Sigmoid colon (tissue), 7 donors: Measurements from ENCODE around the gene GRB14. TPM values are rescaled to one million over a fixed set of nuclear protein-coding genes. Genes with fewer than 3 reads are reported as not detected.

ENCODE experiments used
- DNase-seq: peaks from one replicate; pipeline ENCODE4 v3.0.0-alpha.2; 2019
- H3K27ac ChIP-seq, 4 donors: fragments of 200-600 bp; sonication (generic); one replicate each; pipeline ENCODE4 v1.5.1; 2016 to 2019; ENCODE audit warnings: mild to moderate bottlenecking in 1 of 4
- H3K27me3 ChIP-seq, 3 donors: fragments of 200-600 bp; sonication (generic); one replicate each; pipeline ENCODE4 v1.5.1; 2019; ENCODE audit warnings: mild to moderate bottlenecking in 1 of 3
- H3K36me3 ChIP-seq, 4 donors: fragments of 200-600 bp; sonication (generic); one replicate each; pipeline ENCODE4 v1.5.1; 2016 to 2019
- H3K4me1 ChIP-seq, 4 donors: fragments of 200-600 bp; sonication (generic); one replicate each; pipeline ENCODE4 v1.5.1; 2017 to 2019
- H3K4me3 ChIP-seq, 4 donors: fragments of 200-600 bp; sonication (generic); one replicate each; pipeline ENCODE4 v1.5.1; 2017 to 2019; ENCODE audit warnings: mild to moderate bottlenecking in 2 of 4, moderate library complexity in 1 of 4
- H3K9me3 ChIP-seq, 4 donors: fragments of 200-600 bp in 3 of 4; sonication (generic) in 3 of 4; one replicate each; pipeline versions ENCODE4 v1.5.1 to v1.6.1; 2013 to 2019
- EP300 ChIP-seq, 4 donors: sonication (generic); formaldehyde crosslinking; IDR thresholded peaks; one replicate each; pipeline ENCODE4 v1.6.1; 2017; ENCODE audit warnings: antibody characterized with exemption in 4 of 4
- POLR2A ChIP-seq, 2 donors: fragments of 450-650 bp; IDR thresholded peaks; one replicate each; pipeline ENCODE4 v1.6.1; 2016; ENCODE audit warnings: antibody characterized with exemption in 2 of 2, mild to moderate bottlenecking in 2 of 2, moderate library complexity in 2 of 2
- POLR2AphosphoS5 ChIP-seq, 4 donors: sonication (generic); formaldehyde crosslinking; IDR thresholded peaks; one replicate each; pipeline ENCODE4 v1.6.1; 2017; ENCODE audit warnings: antibody characterized with exemption in 4 of 4
- WGBS, 2 donors: extraction: QIAGEN DNeasy Blood & Tissue Kit; methylation state at CpG; one replicate each; pipeline ENCODE4 v1.1.7; 2013; 5-methylcytosine and 5-hydroxymethylcytosine counted together
- intact Hi-C: fragments of 100-400 bp; cut with DNase I; formaldehyde crosslinking; loops from one replicate; pipeline ENCODE4 v1.15.1; 2023
- polyA plus RNA-seq, 3 donors: library from polyadenylated mRNA; stranded (reverse); fragments of 200-250 nt; gene quantifications; one replicate each; pipeline ENCODE4 v1.2.3, GENCODE V29; 2013
- total RNA-seq, 4 donors: library from RNA; depleted of rRNA; stranded (reverse); fragments of >200 nt; gene quantifications; one replicate each; pipeline ENCODE4 v1.1.0, GENCODE V29; 2016
- TF ChIP-seq, protein P1 (sequence below), 4 experiments: fragments of 450-650 bp in 3 of 4; fragments of 200-600 bp in 1 of 4; IDR thresholded peaks; one replicate each; pipeline ENCODE4 v1.5.1; 2016 to 2019; ENCODE audit warnings: antibody characterized with exemption in 4 of 4, mild to moderate bottlenecking in 3 of 4, moderate library complexity in 2 of 4
- donor health status: healthy with polysubstance abuse.
- donor health status: Bipolar disorder and iron deficiency.
- donor health status: healthy.

GRB14 gene
- total and polyA plus RNA-seq, 7 donors, result 0.46 to 19.8 (median 12.5) TPM

- WGBS, 2 donors, result 68 to 93% methylated on average over 4 of the region's 4 CpGs
- no peak overlapping the region for H3K4me3 ChIP-seq
- H3K27ac ChIP-seq, result peak overlapping the region in 3 of 4 donors; percentile 20 to 70 (median 59)
- peaks cover 0 to 17% (median 16%) of the 10 kb centered on the region in 4 donors for H3K4me1 ChIP-seq
- H3K36me3 ChIP-seq, result no peaks in the 10 kb centered on the region
- no peaks in the 10 kb centered on the region for H3K27me3 ChIP-seq
- no peak for DNase-seq
- intact Hi-C loops, result loop anchor here (10.0 kb wide), 1 partner anchor 279 kb away; the partner anchor contains the start of gene COBLL1
- H3K9me3 ChIP-seq, result no peaks in the 10 kb centered on the region
- TF ChIP-seq, protein P1, sequence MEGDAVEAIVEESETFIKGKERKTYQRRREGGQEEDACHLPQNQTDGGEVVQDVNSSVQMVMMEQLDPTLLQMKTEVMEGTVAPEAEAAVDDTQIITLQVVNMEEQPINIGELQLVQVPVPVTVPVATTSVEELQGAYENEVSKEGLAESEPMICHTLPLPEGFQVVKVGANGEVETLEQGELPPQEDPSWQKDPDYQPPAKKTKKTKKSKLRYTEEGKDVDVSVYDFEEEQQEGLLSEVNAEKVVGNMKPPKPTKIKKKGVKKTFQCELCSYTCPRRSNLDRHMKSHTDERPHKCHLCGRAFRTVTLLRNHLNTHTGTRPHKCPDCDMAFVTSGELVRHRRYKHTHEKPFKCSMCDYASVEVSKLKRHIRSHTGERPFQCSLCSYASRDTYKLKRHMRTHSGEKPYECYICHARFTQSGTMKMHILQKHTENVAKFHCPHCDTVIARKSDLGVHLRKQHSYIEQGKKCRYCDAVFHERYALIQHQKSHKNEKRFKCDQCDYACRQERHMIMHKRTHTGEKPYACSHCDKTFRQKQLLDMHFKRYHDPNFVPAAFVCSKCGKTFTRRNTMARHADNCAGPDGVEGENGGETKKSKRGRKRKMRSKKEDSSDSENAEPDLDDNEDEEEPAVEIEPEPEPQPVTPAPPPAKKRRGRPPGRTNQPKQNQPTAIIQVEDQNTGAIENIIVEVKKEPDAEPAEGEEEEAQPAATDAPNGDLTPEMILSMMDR (IDR thresholded peaks at IDR 0.05), result no peak
- TF ChIP-seq POLR2AphosphoS5 (IDR thresholded peaks at IDR 0.05) (no peak), EP300 (IDR thresholded peaks at IDR 0.05) (no peak), POLR2A (IDR thresholded peaks at IDR 0.05) (no peak)
Measured at GRCh38 chr2:164565359-164565758, 55.9 kb downstream of the GRB14 start.

DNA sequence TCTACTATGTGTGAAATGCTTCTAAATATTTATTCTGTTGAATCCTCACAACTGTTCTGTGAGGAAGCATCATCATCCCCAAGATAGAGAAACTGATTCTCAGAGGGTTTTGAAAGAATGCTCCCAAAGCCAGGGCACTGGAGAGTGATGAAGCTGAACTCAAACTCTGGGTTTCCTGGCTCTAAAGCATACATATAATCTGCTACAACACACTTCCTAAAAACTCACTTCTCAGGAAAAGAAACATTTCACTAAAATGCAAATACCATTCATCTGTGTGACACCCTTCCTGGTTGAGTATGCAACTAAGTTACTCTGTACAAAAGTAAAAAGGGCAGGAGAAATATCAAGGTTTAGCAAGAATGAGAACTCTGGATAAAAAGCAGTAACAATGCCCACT, 58.6 kb downstream of the GRB14 start:
- no peaks in the 10 kb centered on the region for H3K36me3 ChIP-seq
- intact Hi-C loops, result loop anchor here (2.0 to 10.0 kb wide), 2 partner anchors 36 to 282 kb away; partner anchors contain the start of gene COBLL1
- H3K27me3 ChIP-seq, result no peaks in the 10 kb centered on the region
- H3K4me3 ChIP-seq, result no peak overlapping the region
- TF ChIP-seq POLR2AphosphoS5 (IDR thresholded peaks at IDR 0.05) (no peak), EP300 (IDR thresholded peaks at IDR 0.05) (no peak), POLR2A (IDR thresholded peaks at IDR 0.05) (no peak)
- TF ChIP-seq, protein P1 (IDR thresholded peaks at IDR 0.05), result no peak
- no peak for DNase-seq
- H3K4me1 ChIP-seq, result peaks cover 0 to 24% (median 18%) of the 10 kb centered on the region in 4 donors
- H3K9me3 ChIP-seq, result no peaks in the 10 kb centered on the region
- H3K27ac ChIP-seq, result peak overlapping the region; percentile 17 to 70 (median 56)

DNA sequence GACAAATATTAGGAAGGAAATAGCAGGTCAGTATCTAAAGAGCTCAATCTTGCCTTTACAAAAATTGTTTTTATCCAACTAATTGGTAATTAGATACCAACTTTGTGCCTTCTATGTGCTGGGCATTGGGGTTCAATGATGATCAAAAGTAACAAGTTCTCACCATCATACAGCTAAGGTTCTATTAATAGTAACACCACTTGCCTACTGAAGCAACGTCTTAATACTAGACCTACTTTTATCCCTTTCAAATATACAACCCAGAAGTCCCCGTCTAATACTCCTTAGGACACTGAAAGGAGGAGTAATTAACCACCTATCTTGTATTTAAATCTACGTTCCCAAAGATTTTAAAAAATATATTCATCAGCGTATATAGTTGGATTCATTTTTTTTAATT, 59.3 kb downstream of the GRB14 start:
- intact Hi-C loops, result loop anchor here (2.0 to 10.0 kb wide), 3 partner anchors 37 to 283 kb away; partner anchors contain the start of gene COBLL1
- DNase-seq, result no peak
- Histone ChIP-seq H3K4me1 (peaks cover 0 to 24% (median 18%) of the 10 kb centered on the region in 4 donors), H3K9me3 (no peaks in the 10 kb centered on the region), H3K36me3 (no peaks in the 10 kb centered on the region), H3K27ac (peak overlapping the region; percentile 17 to 70 (median 56)), H3K27me3 (no peaks in the 10 kb centered on the region), H3K4me3 (no peak overlapping the region)
- no peak for TF ChIP-seq POLR2A (IDR thresholded peaks at IDR 0.05)
- WGBS, 2 donors, result 76 to 85% methylated on average over 4 of the region's 4 CpGs

GRCh38 chr2:164561416-164561815, 59.9 kb downstream of the GRB14 start:
- H3K9me3 ChIP-seq, result no peaks in the 10 kb centered on the region
- no peaks in the 10 kb centered on the region for H3K27me3 ChIP-seq
- H3K4me3 ChIP-seq, result no peak overlapping the region
- H3K4me1 ChIP-seq, result peaks cover 0 to 24% (median 18%) of the 10 kb centered on the region in 4 donors
- WGBS, 2 donors, result 81 to 90% methylated on average over 4 of the region's 4 CpGs
- H3K36me3 ChIP-seq, result no peaks in the 10 kb centered on the region
- TF ChIP-seq, protein P1 (IDR thresholded peaks at IDR 0.05), result no peak
- TF ChIP-seq EP300 (IDR thresholded peaks at IDR 0.05) (no peak), POLR2AphosphoS5 (IDR thresholded peaks at IDR 0.05) (no peak), POLR2A (IDR thresholded peaks at IDR 0.05) (no peak)
- H3K27ac ChIP-seq, result peak overlapping the region in 3 of 4 donors; percentile 25 to 70 (median 39)
- intact Hi-C loops, result loop anchor here (2.0 to 10.0 kb wide), 2 partner anchors 155 to 283 kb away; partner anchors contain the start of gene COBLL1
- DNase-seq, result no peak

- Histone ChIP-seq H3K9me3 (no peaks in the 10 kb centered on the region), H3K27ac (peak overlapping the region in 2 of 4 donors; percentile 25 to 70), H3K4me3 (peak overlapping the region in 1 of 4 donors; percentile 9), H3K36me3 (no peaks in the 10 kb centered on the region), H3K4me1 (peaks cover 0 to 24% (median 18%) of the 10 kb centered on the region in 4 donors), H3K27me3 (no peaks in the 10 kb centered on the region)
- TF ChIP-seq, protein P1 (IDR thresholded peaks at IDR 0.05), result no peak
- TF ChIP-seq POLR2A (IDR thresholded peaks at IDR 0.05) (no peak), POLR2AphosphoS5 (IDR thresholded peaks at IDR 0.05) (no peak), EP300 (IDR thresholded peaks at IDR 0.05) (no peak)
- 76 to 91% methylated on average over 2 of the region's 2 CpGs for WGBS, 2 donors
- no peak for DNase-seq
- intact Hi-C loops, result loop anchor here (2.0 to 10.0 kb wide), 2 partner anchors 156 to 284 kb away; partner anchors contain the start of gene COBLL1
Measured at GRCh38 chr2:164560902-164561301, 60.4 kb downstream of the GRB14 start.
